Colonic mucosa (tissue), 4 donors: ENCODE results near the gene EFCAB8. TPM values are rescaled to one million over a fixed set of nuclear protein-coding genes. Genes with fewer than 3 reads are reported as not detected.
A peak's percentile ranks its signal among the peaks of the same experiment; 100 is the strongest.
"Not testable (repeated sequence)": the region's sequence is repeated elsewhere in the genome, so short reads cannot be mapped to it uniquely, and the experiment has no call there.

Source experiments
- DNase-seq: peaks from one replicate; pipeline ENCODE4 v3.0.0-alpha.2; 2020
- H3K27ac ChIP-seq: fragments of 200-600 bp; one replicate; pipeline ENCODE4 v1.8.0; 2021
- H3K27me3 ChIP-seq: fragments of 200-600 bp; one replicate; pipeline ENCODE4 v1.8.0; 2021
- H3K36me3 ChIP-seq: fragments of 200-600 bp; one replicate; pipeline ENCODE4 v1.8.0; 2021
- H3K4me1 ChIP-seq: fragments of 200-600 bp; one replicate; pipeline ENCODE4 v1.8.0; 2021; ENCODE audit warnings: mild to moderate bottlenecking
- H3K4me3 ChIP-seq: fragments of 200-600 bp; one replicate; pipeline ENCODE4 v1.8.0; 2021
- H3K9ac ChIP-seq, 2 donors: one replicate each; pipeline ENCODE4 v1.7.0; 2013; ENCODE audit warnings: control low read depth in 2 of 2, low read depth in 2 of 2, low read length in 2 of 2
- H3K9me3 ChIP-seq: fragments of 200-600 bp; one replicate; pipeline ENCODE4 v1.8.0; 2021
- CTCF ChIP-seq: fragments of 200-600 bp; IDR thresholded peaks from one replicate; pipeline ENCODE4 v1.8.0; 2022; ENCODE audit warnings: antibody characterized with exemption, mild to moderate bottlenecking
- intact Hi-C: fragments of 100-400 bp; cut with DNase I; formaldehyde crosslinking; loops from one replicate; pipeline ENCODE4 v1.14.1; 2022
- total RNA-seq, 2 donors: library from RNA; stranded (reverse); fragmentation: NEBNext Ultra II Directional in 1 of 2; extraction: Animal tissue kit (Norgen Biotek cat#: 25700) in 1 of 2; gene quantifications; one replicate each; pipeline ENCODE4 v1.2.1, GENCODE V29; 2021
- donor health status: healthy.
- donor health status: DM: no; HTN: no; CAD: no.
- donor health status: DM: no; HTN: no; CAD: no.

Gene EFCAB8
- total RNA-seq, 2 donors from 2014 or later, result 0.11 to 0.72 TPM

- Histone ChIP-seq H3K36me3 (no peaks in the 10 kb centered on the region), H3K27ac (peak overlapping the region; percentile 44), H3K4me3 (no peak overlapping the region), H3K9me3 (no peaks in the 10 kb centered on the region), H3K4me1 (no peaks in the 10 kb centered on the region), H3K9ac (no peak overlapping the region), H3K27me3 (no peaks in the 10 kb centered on the region)
- peak; percentile 4 for DNase-seq
- no peak for TF ChIP-seq CTCF
- intact Hi-C loops, result no loop called here
These were observed 111.6 kb downstream of the EFCAB8 start for GRCh38 chr20:32970115-32970972.

GRCh38 chr20:32970973-32971300, 112.2 kb downstream of the EFCAB8 start:
- intact Hi-C loops, result no loop called here
- no peaks in the 10 kb centered on the region for H3K4me1 ChIP-seq
- H3K27ac ChIP-seq, result peak overlapping the region; percentile 44
- H3K9ac ChIP-seq, result no peak overlapping the region
- H3K36me3 ChIP-seq, result no peaks in the 10 kb centered on the region
- no peak overlapping the region for H3K4me3 ChIP-seq
- no peaks in the 10 kb centered on the region for H3K27me3 ChIP-seq
- DNase-seq, result peak; percentile 14
- no peaks in the 10 kb centered on the region for H3K9me3 ChIP-seq
- TF ChIP-seq CTCF, result no peak

- Histone ChIP-seq H3K4me3 (no peak overlapping the region), H3K4me1 (no peaks in the 10 kb centered on the region), H3K9ac (no peak overlapping the region), H3K9me3 (no peaks in the 10 kb centered on the region), H3K27ac (peak overlapping the region; percentile 44), H3K36me3 (no peaks in the 10 kb centered on the region), H3K27me3 (no peaks in the 10 kb centered on the region)
- intact Hi-C loops, result no loop called here
- no peak for TF ChIP-seq CTCF
- peak; percentile 15 for DNase-seq
These were observed 113.0 kb downstream of the EFCAB8 start for GRCh38 chr20:32971703-32972161.

- peak; percentile 42 for DNase-seq
- Histone ChIP-seq H3K36me3 (no peaks in the 10 kb centered on the region), H3K4me1 (no peaks in the 10 kb centered on the region), H3K9me3 (no peaks in the 10 kb centered on the region), H3K27me3 (no peaks in the 10 kb centered on the region), H3K27ac (no peak overlapping the region), H3K9ac (no peak overlapping the region), H3K4me3 (no peak overlapping the region)
- TF ChIP-seq CTCF, result no peak
- intact Hi-C loops, result no loop called here
These were observed 113.7 kb downstream of the EFCAB8 start for GRCh38 chr20:32972181-32973076.

GRCh38 chr20:32973077-32973717, 114.5 kb downstream of the EFCAB8 start:
- no peak overlapping the region for H3K9ac ChIP-seq
- no peak overlapping the region for H3K27ac ChIP-seq
- intact Hi-C loops, result no loop called here

GRCh38 chr20:32974204-32975064, 115.7 kb downstream of the EFCAB8 start:
- H3K4me1 ChIP-seq, DNase-seq, H3K9me3 ChIP-seq, H3K27ac ChIP-seq, H3K36me3 ChIP-seq, H3K27me3 ChIP-seq, intact Hi-C loops, H3K4me3 ChIP-seq, H3K9ac ChIP-seq: not testable (repeated sequence)

More at GRCh38 chr20:32973077-32973717, 114.5 kb downstream of the EFCAB8 start:
- Histone ChIP-seq H3K36me3 (no peaks in the 10 kb centered on the region), H3K4me3 (no peak overlapping the region), H3K4me1 (no peaks in the 10 kb centered on the region), H3K27me3 (no peaks in the 10 kb centered on the region), H3K9me3 (no peaks in the 10 kb centered on the region)
- TF ChIP-seq CTCF, result no peak
- no peak for DNase-seq

- H3K27me3 ChIP-seq, H3K27ac ChIP-seq, H3K4me1 ChIP-seq, H3K9ac ChIP-seq, H3K9me3 ChIP-seq, H3K4me3 ChIP-seq, H3K36me3 ChIP-seq, DNase-seq, intact Hi-C loops: not testable (repeated sequence)
These were observed 116.4 kb downstream of the EFCAB8 start for GRCh38 chr20:32975121-32975520.
